Measurements from ENCODE around the gene VPS54.

Gene VPS54
- 24.4 to 81.8 (median 47.9) reads per million in 17 experiments for total RNA-seq

GRCh38 chr2:64019083-64019974, at the start of gene VPS54:
TSS of gene VPS54 (minus strand) at chr2:64019428. CDS start at chr2:63983999, 35,429 bp downstream.
- peak; percentile 50 to 81 (median 64) for DNase-seq

- no peak for DNase-seq
These were observed 48.1 kb upstream of the VPS54 start for GRCh38 chr2:64067326-64067725.

- no peak for DNase-seq
These were observed 46.3 kb upstream of the VPS54 start for GRCh38 chr2:64065516-64065915.

- DNase-seq = peak in 1 of 4 experiments; percentile 31
These were observed 44.7 kb upstream of the VPS54 start for GRCh38 chr2:64063924-64064331.

GRCh38 chr2:64063454-64063853, 44.2 kb upstream of the VPS54 start:
- no peak for DNase-seq

- DNase-seq = no peak
These were observed 43.6 kb upstream of the VPS54 start for GRCh38 chr2:64062840-64063239.

GRCh38 chr2:64059270-64059669, 40.0 kb upstream of the VPS54 start:
- DNase-seq = no peak

GRCh38 chr2:64056021-64056420, 36.8 kb upstream of the VPS54 start:
- no peak for DNase-seq

GRCh38 chr2:64054161-64054915, 35.1 kb upstream of the VPS54 start:
- no peak for DNase-seq

- DNase-seq = peak in 3 of 4 experiments; percentile 18 to 40 (median 23)
These were observed 33.4 kb upstream of the VPS54 start for GRCh38 chr2:64052463-64053241.

GRCh38 chr2:64049633-64050220, 30.5 kb upstream of the VPS54 start:
- peak; percentile 78 to 89 (median 81) for DNase-seq

- no peak for DNase-seq
These were observed 26.7 kb upstream of the VPS54 start for GRCh38 chr2:64045938-64046337.

- no peak for DNase-seq
These were observed 20.9 kb upstream of the VPS54 start for GRCh38 chr2:64040161-64040560.

- DNase-seq = peak; percentile 51 to 88 (median 66)
These were observed 16.9 kb upstream of the VPS54 start for GRCh38 chr2:64036034-64036705.

- no peak for DNase-seq
These were observed 16.1 kb upstream of the VPS54 start for GRCh38 chr2:64035072-64035942.

GRCh38 chr2:64029116-64029665, 10.0 kb upstream of the VPS54 start:
- DNase-seq = no peak

- no peak for DNase-seq
These were observed 6.5 kb upstream of the VPS54 start for GRCh38 chr2:64025741-64026140.

GRCh38 chr2:64024259-64024949, 5.2 kb upstream of the VPS54 start:
- DNase-seq = no peak

GRCh38 chr2:64023485-64024258, 4.4 kb upstream of the VPS54 start:
- DNase-seq = no peak

All from suppressor macrophage (primary cell).